HCT116 (cell line): Measurements from ENCODE around the gene CTTNBP2. TPM values are rescaled to one million over a fixed set of nuclear protein-coding genes. Genes with fewer than 3 reads are reported as not detected.

Experiments used
- ATAC-seq: fragments of 200-7000 bp; cut with Tn5 transposase; 2 replicates; pipeline ENCODE4 v1.9.1; 2020; ENCODE audit warnings: mild to moderate bottlenecking, moderate library complexity
- BruUV-seq: library from RNA; stranded (reverse); fragments of 400-500 nt; replicated peaks from 2 replicates; lab custom pipeline; 2021; lab: Mats Ljungman, UMichigan
- CTCF ChIA-PET: fragments of 300-600 bp; sonication (Branson Sonifier 250); formaldehyde crosslinking; loops from one replicate; lab custom pipeline; 2021; ENCODE audit warnings: antibody characterized with exemption; lab: Charles Lee
- POLR2A ChIA-PET: fragments of 300-600, 350-600 bp; sonication (Branson Sonifier 250); formaldehyde crosslinking; loops from one replicate; lab custom pipeline; 2021; ENCODE audit warnings: antibody characterized with exemption; lab: Charles Lee
- RAD21 ChIA-PET, 2 experiments: fragments of 300-600 bp; sonication (Branson Sonifier 250); formaldehyde crosslinking; loops; one replicate each; lab custom pipeline; 2023; ENCODE audit warnings: low total read pairs in 2 of 2; ENCODE audit not compliant: uncharacterized antibody in 2 of 2, unreplicated experiment in 2 of 2, low non-redundant PET in 1 of 2; lab: Charles Lee
- DNase-seq: peaks from one replicate; pipeline ENCODE4 v3.0.0-alpha.2; 2010; ENCODE audit warnings: low read depth, low spot score
- H2AFZ ChIP-seq: fragments of 200-600 bp; shearing (Covaris generic), sonication (generic); 2 replicates; pipeline ENCODE4 v1.6.1; 2017; ENCODE audit warnings: low read depth, mixed run types, mixed read lengths, antibody characterized with exemption, low read length; ENCODE audit not compliant: poor library complexity, severe bottlenecking
- H3K27ac ChIP-seq: 2 replicates; pipeline ENCODE4 v1.5.1; 2012; ENCODE audit warnings: low read depth, low read length
- H3K27me3 ChIP-seq: fragments of 200-600 bp; sonication (generic); 2 replicates; pipeline ENCODE4 v1.6.1; 2016; ENCODE audit warnings: mixed run types, low read length, mixed read lengths; ENCODE audit not compliant: insufficient read depth
- H3K36me3 ChIP-seq, 2 experiments: fragments of 200-500 bp in 1 of 2; fragments of 200-600 bp in 1 of 2; sonication (Bioruptor generic) in 1 of 2; sonication (generic) in 1 of 2; 2 replicates each; pipeline versions ENCODE4 v1.5.1 to v1.6.1; 2014 to 2016; ENCODE audit warnings: low read length in 2 of 2, inconsistent platforms in 1 of 2, mixed read lengths in 1 of 2, mixed run types in 1 of 2; ENCODE audit not compliant: insufficient read depth in 2 of 2, control insufficient read depth in 1 of 2
- H3K4me1 ChIP-seq, 2 experiments: fragments of 200-600 bp in 1 of 2; sonication (generic) in 1 of 2; 2 replicates each; pipeline versions ENCODE4 v1.5.1 to v1.6.1; 2012 to 2017; ENCODE audit warnings: low read length in 2 of 2, inconsistent platforms in 1 of 2, mild to moderate bottlenecking in 1 of 2, mixed read lengths in 1 of 2, mixed run types in 1 of 2, moderate library complexity in 1 of 2; ENCODE audit not compliant: insufficient read depth in 2 of 2, control insufficient read depth in 1 of 2
- H3K4me2 ChIP-seq: fragments of 200-600 bp; sonication (generic); 2 replicates; pipeline ENCODE4 v1.6.1; 2017; ENCODE audit warnings: mixed run types, low read length, mixed read lengths
- H3K4me3 ChIP-seq, 2 experiments: fragments of 200-600 bp in 1 of 2; sonication (generic) in 1 of 2; replicated peaks in 1 of 2; 2 replicates each; pipeline ENCODE4 v1.5.1; 2011 to 2016; ENCODE audit warnings: low read length in 2 of 2, control low read depth in 1 of 2, low read depth in 1 of 2, mild to moderate bottlenecking in 1 of 2, mixed read lengths in 1 of 2, mixed run types in 1 of 2
- H3K79me2 ChIP-seq: fragments of 200-600 bp; sonication (generic); 2 replicates; pipeline ENCODE4 v1.6.1; 2017; ENCODE audit warnings: mild to moderate bottlenecking, mixed run types, low read length, moderate library complexity, mixed read lengths; ENCODE audit not compliant: insufficient read depth
- H3K9ac ChIP-seq: fragments of 200-600 bp; sonication (generic); 2 replicates; pipeline ENCODE4 v1.6.1; 2016; ENCODE audit warnings: low read length, mixed read lengths
- H3K9me2 ChIP-seq: fragments of 200-600 bp; sonication (generic), shearing (Covaris generic); 2 replicates; pipeline ENCODE4 v1.6.1; 2017; ENCODE audit warnings: mixed run types, mild to moderate bottlenecking, moderate library complexity; ENCODE audit not compliant: insufficient read depth
- H3K9me3 ChIP-seq, 2 experiments: fragments of 200-500 bp in 1 of 2; fragments of 200-600 bp in 1 of 2; sonication (Bioruptor generic) in 1 of 2; sonication (generic) in 1 of 2; 2 replicates each; pipeline ENCODE4 v1.6.1; 2014 to 2017; ENCODE audit warnings: low read length in 2 of 2, mixed read lengths in 2 of 2, inconsistent platforms in 1 of 2, low read depth in 1 of 2, mild to moderate bottlenecking in 1 of 2, mixed run types in 1 of 2, moderate library complexity in 1 of 2; ENCODE audit not compliant: control insufficient read depth in 1 of 2, insufficient read depth in 1 of 2
- H4K20me1 ChIP-seq: fragments of 200-600 bp; sonication (generic), shearing (Covaris generic); 2 replicates; pipeline ENCODE4 v1.6.1; 2017; ENCODE audit warnings: mixed run types, mild to moderate bottlenecking, moderate library complexity; ENCODE audit not compliant: insufficient read depth
- EZH2 ChIP-seq: fragments of 200-600 bp; sonication (generic); IDR thresholded peaks from 2 replicates; pipeline ENCODE4 v1.6.1; 2017; ENCODE audit warnings: antibody characterized with exemption, mixed run types
- EZH2phosphoT487 ChIP-seq: fragments of 200-600 bp; IDR thresholded peaks from 2 replicates; pipeline ENCODE4 v1.6.1; 2018; ENCODE audit warnings: antibody characterized with exemption, borderline replicate concordance
- POLR2A ChIP-seq: IDR thresholded peaks from 2 replicates; pipeline ENCODE4 v1.7.0; 2011; ENCODE audit warnings: borderline replicate concordance; ENCODE audit not compliant: insufficient read depth, insufficient read length; ENCODE audit errors: extremely low read depth
- ZFX ChIP-seq: fragments of 450-650 bp; IDR thresholded peaks from 2 replicates; pipeline ENCODE4 v1.6.1; 2017
- intact Hi-C: fragments of 100-400 bp; cut with micrococcal nuclease; formaldehyde crosslinking; loops from 2 replicates; pipeline ENCODE4 v1.10.0; 2022
- total RNA-seq: library from RNA; stranded (reverse); gene quantifications from one replicate; pipeline ENCODE4 v1.2.1, GENCODE V29; 2021; ENCODE audit not compliant: unreplicated experiment
- TF ChIP-seq, protein P1 (sequence below), 3 experiments: fragments of 200-600 bp in 1 of 3; sonication (generic) in 1 of 3; IDR thresholded peaks in 2 of 3; conservative IDR thresholded peaks in 1 of 3; 2 replicates each; pipeline ENCODE4 v1.5.1; 2012 to 2017; ENCODE audit warnings: low read depth in 2 of 3, low read length in 2 of 3, antibody characterized with exemption in 1 of 3, borderline replicate concordance in 1 of 3, control low read depth in 1 of 3, mild to moderate bottlenecking in 1 of 3, mixed read lengths in 1 of 3, mixed run types in 1 of 3, moderate library complexity in 1 of 3; ENCODE audit not compliant: insufficient read depth in 1 of 3

The CTTNBP2 gene
- total RNA-seq, 1 experiment from 2014 or later, result 5.4 TPM

DNA sequence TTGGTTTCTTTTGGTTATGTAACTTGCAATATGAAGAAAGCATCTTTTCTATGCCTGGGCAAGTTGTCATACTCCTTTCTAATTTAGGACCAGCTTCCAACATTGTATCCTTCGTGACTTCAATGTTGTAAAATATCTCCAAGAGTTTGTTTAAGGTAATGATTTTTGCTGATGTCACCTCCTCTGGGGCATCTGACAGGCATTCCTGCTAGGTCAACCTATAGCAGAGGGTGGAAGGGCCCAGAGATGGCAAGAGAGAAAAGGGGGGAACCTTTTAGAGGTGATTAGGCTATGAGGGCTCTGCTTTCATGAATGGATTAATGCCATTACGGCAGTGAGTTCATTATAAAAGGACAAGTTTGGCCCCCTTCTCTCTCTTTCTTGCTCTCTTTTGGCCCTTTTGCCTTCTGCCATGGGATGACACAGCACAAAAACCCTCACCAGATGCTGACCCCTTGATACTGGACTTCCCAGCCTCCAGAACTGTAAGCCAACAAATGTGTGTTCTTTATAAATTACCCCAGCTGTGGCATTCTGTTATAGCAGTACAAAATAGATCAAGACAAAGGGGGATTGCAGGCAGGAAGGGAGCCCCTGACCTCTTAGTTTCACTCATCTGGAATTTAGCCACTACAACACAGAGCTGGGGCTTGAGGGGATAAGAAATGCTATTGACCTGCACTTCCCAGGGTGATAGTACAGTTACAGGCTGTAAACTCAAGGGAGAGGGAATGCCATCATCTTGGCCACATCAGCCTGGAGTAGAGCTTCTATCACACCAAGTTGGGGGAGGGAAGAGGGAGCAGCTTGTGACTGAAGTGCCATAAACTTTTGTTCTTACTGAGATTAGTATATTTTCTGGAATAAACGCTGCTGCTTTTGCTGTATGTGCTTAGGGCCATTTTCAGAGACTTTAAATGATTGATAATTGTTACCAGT is 197.5 kb downstream of the CTTNBP2 start:
- Histone ChIP-seq H3K4me3 (no peak overlapping the region), H3K9me3 (no peaks in the 10 kb centered on the region), H3K79me2 (no peaks in the 10 kb centered on the region), H2AFZ (no peak overlapping the region), H3K36me3 (no peaks in the 10 kb centered on the region), H3K4me2 (no peak overlapping the region), H3K9me2 (no peaks in the 10 kb centered on the region), H3K27ac (no peak overlapping the region), H3K9ac (no peak overlapping the region), H3K27me3 (no peaks in the 10 kb centered on the region), H3K4me1 (no peaks in the 10 kb centered on the region), H4K20me1 (no peaks in the 10 kb centered on the region)
- ChIA-PET CTCF (interaction anchor here (0.9 to 2.0 kb wide), 2 partner anchors 217 to 478 kb away, joined by 3 to 4 read pairs; no protein-coding TSS in a partner anchor), RAD21 (interaction anchor here in 1 of 2 experiments (1.1 kb wide), 1 partner anchor 277 kb away, joined by 3 read pairs; no protein-coding TSS in a partner anchor), POLR2A (no interaction called here)
- intact Hi-C loops, result loop anchor here (2.0 kb wide), 1 partner anchor 217 kb away; no protein-coding TSS in a partner anchor
- ATAC-seq, result no peak
- no peak for DNase-seq
- BruUV-seq, result no TSS peak
- TF ChIP-seq EZH2 (no peak), ZFX (no peak), EZH2phosphoT487 (no peak), POLR2A (no peak)
- TF ChIP-seq, protein P1, sequence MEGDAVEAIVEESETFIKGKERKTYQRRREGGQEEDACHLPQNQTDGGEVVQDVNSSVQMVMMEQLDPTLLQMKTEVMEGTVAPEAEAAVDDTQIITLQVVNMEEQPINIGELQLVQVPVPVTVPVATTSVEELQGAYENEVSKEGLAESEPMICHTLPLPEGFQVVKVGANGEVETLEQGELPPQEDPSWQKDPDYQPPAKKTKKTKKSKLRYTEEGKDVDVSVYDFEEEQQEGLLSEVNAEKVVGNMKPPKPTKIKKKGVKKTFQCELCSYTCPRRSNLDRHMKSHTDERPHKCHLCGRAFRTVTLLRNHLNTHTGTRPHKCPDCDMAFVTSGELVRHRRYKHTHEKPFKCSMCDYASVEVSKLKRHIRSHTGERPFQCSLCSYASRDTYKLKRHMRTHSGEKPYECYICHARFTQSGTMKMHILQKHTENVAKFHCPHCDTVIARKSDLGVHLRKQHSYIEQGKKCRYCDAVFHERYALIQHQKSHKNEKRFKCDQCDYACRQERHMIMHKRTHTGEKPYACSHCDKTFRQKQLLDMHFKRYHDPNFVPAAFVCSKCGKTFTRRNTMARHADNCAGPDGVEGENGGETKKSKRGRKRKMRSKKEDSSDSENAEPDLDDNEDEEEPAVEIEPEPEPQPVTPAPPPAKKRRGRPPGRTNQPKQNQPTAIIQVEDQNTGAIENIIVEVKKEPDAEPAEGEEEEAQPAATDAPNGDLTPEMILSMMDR (IDR thresholded peaks at IDR 0.05 in 2 of 3, conservative IDR thresholded peaks at IDR 0.05 in 1 of 3; ENCODE audit: borderline replicate concordance in 1 of 3, insufficient read depth in 1 of 3, low read depth in 2 of 3, low read length in 2 of 3), result no peak
